ENCODE data around the gene ADSS1. TPM values are rescaled to one million over a fixed set of nuclear protein-coding genes. Genes with fewer than 3 reads are reported as not detected.

The ADSS1 gene
- total RNA-seq, 1 experiment from 2014 or later, result 19.8 TPM

GRCh38 chr14:104757681-104758392 lies 33.8 kb downstream of the ADSS1 start:
- no peak for DNase-seq (ENCODE audit: extremely low read depth, low read depth)

- no peak for DNase-seq (ENCODE audit: extremely low read depth, low read depth)
Measured at GRCh38 chr14:104758981-104759969, 35.2 kb downstream of the ADSS1 start.

- DNase-seq (ENCODE audit: extremely low read depth, low read depth), result no peak
Measured at GRCh38 chr14:104765517-104765916, 41.5 kb downstream of the ADSS1 start.

- no peak for DNase-seq (ENCODE audit: extremely low read depth, low read depth)
Measured at GRCh38 chr14:104766256-104766862, 42.3 kb downstream of the ADSS1 start.

- no peak for DNase-seq (ENCODE audit: extremely low read depth, low read depth)
Measured at GRCh38 chr14:104766863-104767633, 43.0 kb downstream of the ADSS1 start.

GRCh38 chr14:104767634-104767918 lies 43.5 kb downstream of the ADSS1 start:
- DNase-seq (ENCODE audit: extremely low read depth, low read depth), result no peak

- peak; percentile 79 for DNase-seq (ENCODE audit: extremely low read depth, low read depth)
Measured at GRCh38 chr14:104768437-104769323, 44.7 kb downstream of the ADSS1 start.

- DNase-seq (ENCODE audit: extremely low read depth, low read depth), result no peak
Measured at GRCh38 chr14:104769324-104770071, 45.5 kb downstream of the ADSS1 start.

- no peak for DNase-seq (ENCODE audit: extremely low read depth, low read depth)
Measured at GRCh38 chr14:104770072-104770579, 46.1 kb downstream of the ADSS1 start.

GRCh38 chr14:104770851-104771272 lies 46.8 kb downstream of the ADSS1 start:
- DNase-seq (ENCODE audit: extremely low read depth, low read depth), result no peak

- no peak for DNase-seq (ENCODE audit: extremely low read depth, low read depth)
Measured at GRCh38 chr14:104771374-104771773, 47.3 kb downstream of the ADSS1 start.

- DNase-seq (ENCODE audit: extremely low read depth, low read depth), result no peak
Measured at GRCh38 chr14:104771918-104772706, 48.1 kb downstream of the ADSS1 start.

- DNase-seq (ENCODE audit: extremely low read depth, low read depth), result no peak
Measured at GRCh38 chr14:104772707-104773504, 48.9 kb downstream of the ADSS1 start.

GRCh38 chr14:104773505-104774452 lies 49.8 kb downstream of the ADSS1 start:
- no peak for DNase-seq (ENCODE audit: extremely low read depth, low read depth)

GRCh38 chr14:104774453-104775072 lies 50.5 kb downstream of the ADSS1 start:
- no peak for DNase-seq (ENCODE audit: extremely low read depth, low read depth)
